Aorta (tissue), 5 donors: ENCODE data around the gene TMED7. TPM values are rescaled to one million over a fixed set of nuclear protein-coding genes. Genes with fewer than 3 reads are reported as not detected.
"Not testable (repeated sequence)": the region's sequence is repeated elsewhere in the genome, so short reads cannot be mapped to it uniquely, and the experiment has no call there.

Experiments
- ATAC-seq: fragments of 200-7000 bp; cut with Tn5 transposase; one replicate; pipeline ENCODE4 v1.9.1; 2022; ENCODE audit warnings: moderate library complexity; ENCODE audit not compliant: low FRiP score
- DNase-seq, 2 donors: peaks; one replicate each; pipeline ENCODE4 v3.0.0-alpha.2; 2020
- H3K27ac ChIP-seq, 2 donors: one replicate each; pipeline ENCODE4 v1.5.1; 2013; ENCODE audit warnings: low read length in 2 of 2, mild to moderate bottlenecking in 2 of 2, moderate library complexity in 2 of 2, control low read depth in 1 of 2, inconsistent platforms in 1 of 2, low read depth in 1 of 2
- H3K27me3 ChIP-seq, 2 donors: one replicate each; pipeline ENCODE4 v1.6.1; 2013; ENCODE audit warnings: control low read depth in 1 of 2, low read length in 1 of 2, mild to moderate bottlenecking in 1 of 2, moderate library complexity in 1 of 2; ENCODE audit not compliant: insufficient read depth in 2 of 2, control insufficient read depth in 1 of 2
- H3K36me3 ChIP-seq, 2 donors: one replicate each; pipeline ENCODE4 v1.6.1; 2013; ENCODE audit warnings: control low read depth in 1 of 2, low read length in 1 of 2, mild to moderate bottlenecking in 1 of 2; ENCODE audit not compliant: insufficient read depth in 2 of 2, control insufficient read depth in 1 of 2
- H3K4me1 ChIP-seq, 2 donors: one replicate each; pipeline ENCODE4 v1.6.1; 2013; ENCODE audit warnings: low read length in 2 of 2, control low read depth in 1 of 2, mild to moderate bottlenecking in 1 of 2, moderate library complexity in 1 of 2; ENCODE audit not compliant: insufficient read depth in 2 of 2, control insufficient read depth in 1 of 2
- H3K4me3 ChIP-seq, 2 donors: one replicate each; pipeline ENCODE4 v1.5.1; 2013; ENCODE audit warnings: low read length in 2 of 2, control low read depth in 1 of 2, mild to moderate bottlenecking in 1 of 2
- H3K9me3 ChIP-seq: one replicate; pipeline ENCODE4 v1.6.1; 2013; ENCODE audit warnings: mild to moderate bottlenecking, low read length; ENCODE audit not compliant: control insufficient read depth
- WGBS, 2 donors: extraction: QIAGEN DNeasy Blood & Tissue Kit; methylation state at CpG; one replicate each; pipeline ENCODE4 v1.1.7; 2013; 5-methylcytosine and 5-hydroxymethylcytosine counted together
- intact Hi-C, 2 donors: fragments of 100-400 bp; cut with DNase I; formaldehyde crosslinking; loops; one replicate each; pipeline versions ENCODE4 v1.14.2 to v1.15.0; 2022
- polyA plus RNA-seq, 2 donors: library from polyadenylated mRNA; stranded (reverse); fragments of 200-250 nt; gene quantifications; one replicate each; pipeline ENCODE4 v1.2.3, GENCODE V29; 2013
- total RNA-seq, 2 donors: library from RNA; stranded (reverse); fragmentation: NEBNext Ultra II Directional; extraction: Animal tissue kit (Norgen Biotek cat#: 25700); gene quantifications; one replicate each; pipeline ENCODE4 v1.2.1, GENCODE V29; 2021
- donor health status: healthy with polysubstance abuse.
- donor health status: Bipolar disorder and iron deficiency.
- donor health status: DM: no; HTN: no; CAD: no.
- donor health status: DM: no; HTN: no; CAD: no.
- donor health status: DM: yes; HTN: yes; CAD: no.

TMED7 gene
- total and polyA plus RNA-seq, 4 donors: 35.1 to 101 (median 68.0) TPM

- no peaks in the 10 kb centered on the region for H3K36me3 ChIP-seq
These were observed 31.5 kb upstream of the TMED7 start for GRCh38 chr5:115657125-115657880.

GRCh38 chr5:115656404-115656803, 30.6 kb upstream of the TMED7 start:
- DNase-seq (no peak), ATAC-seq (no peak)
- H3K4me1 ChIP-seq: no peaks in the 10 kb centered on the region
- WGBS, 2 donors: 93 to 100% methylated on average over 1 of the region's 1 CpG
- H3K4me3 ChIP-seq: no peak overlapping the region
- no peaks in the 10 kb centered on the region for H3K9me3 ChIP-seq
- no peaks in the 10 kb centered on the region for H3K36me3 ChIP-seq
- intact Hi-C loops: no loop called here
- H3K27ac ChIP-seq: no peak overlapping the region
- no peaks in the 10 kb centered on the region for H3K27me3 ChIP-seq

More at GRCh38 chr5:115657125-115657880, 31.5 kb upstream of the TMED7 start:
- intact Hi-C loops: no loop called here
- H3K27ac ChIP-seq: no peak overlapping the region
- 89 to 95% methylated on average over 2 of the region's 2 CpGs for WGBS, 2 donors
- no peaks in the 10 kb centered on the region for H3K27me3 ChIP-seq
- ATAC-seq (no peak), DNase-seq (no peak)
- H3K4me3 ChIP-seq: no peak overlapping the region
- H3K9me3 ChIP-seq: no peaks in the 10 kb centered on the region
- no peaks in the 10 kb centered on the region for H3K4me1 ChIP-seq

- Histone ChIP-seq H3K36me3 (no peaks in the 10 kb centered on the region), H3K4me3 (no peak overlapping the region), H3K9me3 (no peaks in the 10 kb centered on the region), H3K27ac (no peak overlapping the region), H3K4me1 (no peaks in the 10 kb centered on the region), H3K27me3 (no peaks in the 10 kb centered on the region)
- ATAC-seq (no peak), DNase-seq (no peak)
- intact Hi-C loops: no loop called here
- 72 to 74% methylated on average over 1 of the region's 1 CpG for WGBS, 2 donors
These were observed 30.2 kb upstream of the TMED7 start for GRCh38 chr5:115655994-115656393.

- Histone ChIP-seq H3K27ac (no peak overlapping the region), H3K27me3 (no peaks in the 10 kb centered on the region), H3K9me3 (no peaks in the 10 kb centered on the region), H3K4me3 (no peak overlapping the region), H3K36me3 (no peaks in the 10 kb centered on the region), H3K4me1 (no peaks in the 10 kb centered on the region)
- intact Hi-C loops: no loop called here
- 90 to 93% methylated on average over 1 of the region's 1 CpG for WGBS, 2 donors
- DNase-seq: no peak
- no peak for ATAC-seq
These were observed 23.7 kb upstream of the TMED7 start for GRCh38 chr5:115649541-115649940.

DNA sequence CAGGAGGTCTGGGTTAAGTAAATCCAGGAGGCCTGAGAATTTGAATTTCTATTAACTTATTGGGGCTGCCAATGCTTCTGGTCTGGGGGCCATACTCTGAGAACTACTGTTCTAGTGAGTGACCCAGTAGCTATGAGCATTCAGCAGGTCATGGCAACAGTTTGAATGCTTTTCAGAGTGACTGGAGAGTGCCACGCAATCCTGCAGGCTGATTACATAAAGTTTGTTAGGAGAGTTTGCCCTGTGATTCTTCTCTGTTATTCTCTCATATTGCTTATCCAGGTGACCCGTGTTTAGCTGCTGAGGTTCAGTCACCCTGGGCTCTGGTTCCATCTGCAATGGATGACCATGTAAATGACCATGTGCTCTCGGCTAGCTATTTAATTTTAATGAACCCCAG, 22.2 kb upstream of the TMED7 start:
- intact Hi-C loops: no loop called here
- no peak for ATAC-seq
- Histone ChIP-seq H3K27ac (no peak overlapping the region), H3K4me1 (no peaks in the 10 kb centered on the region), H3K9me3 (no peaks in the 10 kb centered on the region), H3K27me3 (no peaks in the 10 kb centered on the region), H3K4me3 (no peak overlapping the region), H3K36me3 (no peaks in the 10 kb centered on the region)
- DNase-seq: no peak
- WGBS, 2 donors: 87 to 91% methylated on average over 3 of the region's 3 CpGs

GRCh38 chr5:115645386-115645785, 19.6 kb upstream of the TMED7 start:
- H3K9me3 ChIP-seq, H3K27ac ChIP-seq, intact Hi-C loops, H3K4me3 ChIP-seq, ATAC-seq, H3K4me1 ChIP-seq, H3K36me3 ChIP-seq, DNase-seq, H3K27me3 ChIP-seq: not testable (repeated sequence)
- WGBS, 2 donors: 88 to 89% methylated on average over 5 of the region's 5 CpGs

- no peak for ATAC-seq
- WGBS, 2 donors: 70 to 77% methylated on average over 2 of the region's 2 CpGs
- Histone ChIP-seq H3K4me1 (no peaks in the 10 kb centered on the region), H3K27ac (no peak overlapping the region), H3K27me3 (no peaks in the 10 kb centered on the region), H3K9me3 (no peaks in the 10 kb centered on the region), H3K4me3 (no peak overlapping the region), H3K36me3 (no peaks in the 10 kb centered on the region)
- intact Hi-C loops: no loop called here
- no peak for DNase-seq
These were observed 18.2 kb upstream of the TMED7 start for GRCh38 chr5:115644046-115644445.

GRCh38 chr5:115641948-115642347, 16.1 kb upstream of the TMED7 start:
- WGBS, 2 donors: 75 to 90% methylated on average over 1 of the region's 1 CpG
- Histone ChIP-seq H3K27me3 (no peaks in the 10 kb centered on the region), H3K9me3 (no peaks in the 10 kb centered on the region), H3K4me3 (no peak overlapping the region), H3K36me3 (no peaks in the 10 kb centered on the region), H3K4me1 (no peaks in the 10 kb centered on the region), H3K27ac (no peak overlapping the region)
- intact Hi-C loops: no loop called here
- ATAC-seq (no peak), DNase-seq (no peak)

- Histone ChIP-seq H3K4me3 (no peak overlapping the region), H3K4me1 (no peaks in the 10 kb centered on the region), H3K27me3 (no peaks in the 10 kb centered on the region), H3K9me3 (no peaks in the 10 kb centered on the region), H3K36me3 (no peaks in the 10 kb centered on the region), H3K27ac (no peak overlapping the region)
- WGBS, 2 donors: 87% methylated on average over 2 of the region's 2 CpGs
- no peak for DNase-seq
- no peak for ATAC-seq
- intact Hi-C loops: no loop called here
These were observed 14.4 kb upstream of the TMED7 start for GRCh38 chr5:115640274-115640673.
